Caco-2 (cell line): ENCODE measurements around the gene C8A. TPM values are rescaled to one million over a fixed set of nuclear protein-coding genes. Genes with fewer than 3 reads are reported as not detected.

Experiments used
- BruUV-seq: library from RNA; stranded (reverse); fragments of 400-500 nt; replicated peaks from 2 replicates; lab custom pipeline; 2021; lab: Mats Ljungman, UMichigan
- CTCF ChIA-PET: fragments of 300-600 bp; sonication (Branson Sonifier 250); formaldehyde crosslinking; loops from one replicate; lab custom pipeline; 2022; ENCODE audit warnings: antibody characterized with exemption; lab: Charles Lee
- POLR2A ChIA-PET: fragments of 300-600 bp; sonication (Branson Sonifier 250); formaldehyde crosslinking; loops from one replicate; lab custom pipeline; 2022; ENCODE audit warnings: antibody characterized with exemption; lab: Charles Lee
- DNase-seq, 2 experiments: peaks; one replicate each; pipeline versions ENCODE4 v3.0.0 to v3.0.0-alpha.2; 2020 to 2022
- H3K27me3 ChIP-seq: replicated peaks from 2 replicates; pipeline ENCODE4 v1.6.0; 2011; ENCODE audit warnings: low read length; ENCODE audit not compliant: control insufficient read depth, insufficient read depth
- H3K36me3 ChIP-seq: 2 replicates; pipeline ENCODE4 v1.5.1; 2011; ENCODE audit warnings: low read length; ENCODE audit not compliant: control insufficient read depth, insufficient read depth
- H3K4me1 ChIP-seq: fragments of 250-450 bp; sonication (Bioruptor Pico); 2 replicates; pipeline ENCODE4 v1.5.1; 2020; ENCODE audit warnings: mild to moderate bottlenecking
- H3K4me3 ChIP-seq: 2 replicates; pipeline ENCODE4 v1.5.1; 2011; ENCODE audit warnings: low read depth, mild to moderate bottlenecking, control low read depth, low read length
- H3K9me3 ChIP-seq: fragments of 250-450 bp; sonication (Bioruptor Pico); 2 replicates; pipeline ENCODE4 v1.5.1; 2020; ENCODE audit warnings: mild to moderate bottlenecking, moderate library complexity
- H3K27ac Mint-ChIP-seq: one replicate; pipeline ENCODE4 v1.8.0; 2022; ENCODE audit warnings: mixed read lengths; ENCODE audit not compliant: unreplicated experiment
- H3K27me3 Mint-ChIP-seq: one replicate; pipeline ENCODE4 v1.8.0; 2022; ENCODE audit warnings: mixed read lengths; ENCODE audit not compliant: insufficient read depth, unreplicated experiment
- H3K36me3 Mint-ChIP-seq: one replicate; pipeline ENCODE4 v1.8.0; 2022; ENCODE audit warnings: mild to moderate bottlenecking, mixed read lengths; ENCODE audit not compliant: insufficient read depth, unreplicated experiment
- H3K4me1 Mint-ChIP-seq: one replicate; pipeline ENCODE4 v1.8.0; 2022; ENCODE audit warnings: low read depth, mixed read lengths; ENCODE audit not compliant: unreplicated experiment
- H3K4me3 Mint-ChIP-seq: one replicate; pipeline ENCODE4 v1.8.0; 2022; ENCODE audit warnings: mild to moderate bottlenecking, moderate library complexity, mixed read lengths; ENCODE audit not compliant: unreplicated experiment
- H3K9me3 Mint-ChIP-seq: one replicate; pipeline ENCODE4 v1.8.0; 2022; ENCODE audit warnings: mixed read lengths; ENCODE audit not compliant: unreplicated experiment
- CTCF ChIP-seq, 2 experiments: fragments of 200-600 bp in 1 of 2; IDR thresholded peaks; 1 replicate in 1 of 2; 2 replicates in 1 of 2; pipeline versions ENCODE4 v1.5.1 to v1.8.0; 2011 to 2022; ENCODE audit warnings: antibody characterized with exemption in 1 of 2, control low read depth in 1 of 2, inconsistent platforms in 1 of 2, low read depth in 1 of 2, low read length in 1 of 2, mild to moderate bottlenecking in 1 of 2, moderate library complexity in 1 of 2; ENCODE audit not compliant: insufficient read depth in 1 of 2, severe bottlenecking in 1 of 2, unreplicated experiment in 1 of 2
- intact Hi-C: fragments of 100-400 bp; cut with micrococcal nuclease; formaldehyde crosslinking; loops from one replicate; pipeline ENCODE4 v1.10.0; 2022; ENCODE audit not compliant: unreplicated experiment
- total RNA-seq: library from RNA; stranded (reverse); gene quantifications from 2 replicates; pipeline ENCODE4 v1.2.3, GENCODE V29; 2022

C8A gene
- total RNA-seq, 1 experiment from 2014 or later = not detected

- Histone ChIP-seq H3K9me3 (no peaks in the 10 kb centered on the region), H3K4me3 (no peak overlapping the region), H3K36me3 (no peaks in the 10 kb centered on the region), H3K4me1 (peaks cover 8% of the 10 kb centered on the region), H3K27me3 (no peaks in the 10 kb centered on the region)
- DNase-seq = no peak
- Mint-ChIP-seq H3K9me3 (no peaks in the 10 kb centered on the region), H3K27ac (no peak overlapping the region), H3K36me3 (no peaks in the 10 kb centered on the region), H3K4me3 (no peak overlapping the region), H3K27me3 (no peaks in the 10 kb centered on the region), H3K4me1 (no peaks in the 10 kb centered on the region)
- ChIA-PET POLR2A (no interaction called here), CTCF (no interaction called here)
- intact Hi-C loops = no loop called here
- BruUV-seq = no TSS peak
- no peak for TF ChIP-seq CTCF (IDR thresholded peaks at IDR 0.05; ENCODE audit: insufficient read depth in 1 of 2, low read depth in 1 of 2, low read length in 1 of 2, severe bottlenecking in 1 of 2, unreplicated experiment in 1 of 2)
Observed at GRCh38 chr1:56824938-56825337, 29.7 kb upstream of the C8A start.

DNA sequence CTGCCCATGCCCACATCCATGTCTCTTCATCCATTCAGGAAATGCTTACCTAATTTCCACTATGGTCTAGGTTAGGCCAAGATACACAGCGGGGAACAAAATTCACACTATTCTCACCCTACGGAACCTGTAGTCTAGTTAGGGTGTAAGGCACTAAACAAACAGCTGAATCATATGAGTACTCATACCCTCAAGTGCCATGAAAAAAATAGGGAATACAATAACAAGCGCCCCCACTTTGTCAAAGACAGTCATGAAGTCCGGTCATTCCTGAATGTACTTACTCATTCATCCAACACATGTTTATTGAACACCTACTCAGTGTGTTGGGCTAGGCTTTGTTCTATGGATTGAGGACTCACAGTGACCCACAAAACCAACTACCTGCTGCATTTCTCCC lies 29.2 kb upstream of the C8A start:
- CTCF ChIA-PET = no interaction called here

GRCh38 chr1:56827711-56828110 lies 26.9 kb upstream of the C8A start:
- DNase-seq = no peak
- CTCF ChIA-PET = no interaction called here
- H3K4me3 Mint-ChIP-seq = no peak overlapping the region

More for the DNA sequence above, 29.2 kb upstream of the C8A start:
- Mint-ChIP-seq H3K36me3 (no peaks in the 10 kb centered on the region), H3K27me3 (no peaks in the 10 kb centered on the region), H3K4me3 (no peak overlapping the region), H3K9me3 (no peaks in the 10 kb centered on the region), H3K27ac (no peak overlapping the region), H3K4me1 (no peaks in the 10 kb centered on the region)
- POLR2A ChIA-PET = no interaction called here
- Histone ChIP-seq H3K4me1 (peaks cover 6% of the 10 kb centered on the region), H3K4me3 (no peak overlapping the region), H3K9me3 (no peaks in the 10 kb centered on the region), H3K27me3 (no peaks in the 10 kb centered on the region), H3K36me3 (no peaks in the 10 kb centered on the region)
- intact Hi-C loops = no loop called here
- DNase-seq = no peak
- BruUV-seq = no TSS peak
- TF ChIP-seq CTCF (IDR thresholded peaks at IDR 0.05; ENCODE audit: insufficient read depth in 1 of 2, low read depth in 1 of 2, low read length in 1 of 2, severe bottlenecking in 1 of 2, unreplicated experiment in 1 of 2) = no peak

More at GRCh38 chr1:56827711-56828110, 26.9 kb upstream of the C8A start:
- H3K4me3 ChIP-seq = no peak overlapping the region
- no peaks in the 10 kb centered on the region for H3K27me3 ChIP-seq
- H3K9me3 ChIP-seq = no peaks in the 10 kb centered on the region
- no peak for TF ChIP-seq CTCF (IDR thresholded peaks at IDR 0.05; ENCODE audit: insufficient read depth in 1 of 2, low read depth in 1 of 2, low read length in 1 of 2, severe bottlenecking in 1 of 2, unreplicated experiment in 1 of 2)
- Mint-ChIP-seq H3K27ac (no peak overlapping the region), H3K36me3 (no peaks in the 10 kb centered on the region), H3K9me3 (no peaks in the 10 kb centered on the region), H3K27me3 (no peaks in the 10 kb centered on the region), H3K4me1 (no peaks in the 10 kb centered on the region)
- POLR2A ChIA-PET = no interaction called here
- BruUV-seq = no TSS peak
- intact Hi-C loops = no loop called here
- no peaks in the 10 kb centered on the region for H3K36me3 ChIP-seq
- no peaks in the 10 kb centered on the region for H3K4me1 ChIP-seq
